Raji (cell line): ENCODE measurements around the gene MYMX.

Experiments
- POLR2A ChIP-seq: IDR thresholded peaks from 2 replicates; pipeline ENCODE4 v1.6.1; 2011; ENCODE audit warnings: low read depth, low read length, control low read depth; ENCODE audit not compliant: insufficient read depth

MYMX gene

GRCh38 chr6:44224029-44224964 is 7.6 kb downstream of the MYMX start:
- no peak; the same call in 1 of the 2 replicates for TF ChIP-seq POLR2A

DNA sequence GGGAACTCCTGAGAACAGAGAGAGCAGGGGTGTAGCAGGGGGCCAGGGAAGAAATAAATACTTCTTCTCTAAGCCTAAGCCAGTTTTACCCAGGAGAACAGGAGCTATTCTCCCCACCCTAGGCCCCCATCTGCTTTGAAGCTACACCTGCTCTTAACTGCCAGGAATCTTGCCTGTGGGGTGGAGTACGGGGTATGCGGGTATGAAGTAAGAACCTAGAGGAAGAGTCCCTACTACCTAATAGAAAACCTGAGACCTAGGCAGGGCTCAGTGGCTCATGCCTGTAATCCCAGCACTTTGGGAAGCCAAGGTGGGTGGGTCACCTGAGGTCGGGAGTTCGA is 8.2 kb downstream of the MYMX start:
- TF ChIP-seq POLR2A = no peak

- no peak for TF ChIP-seq POLR2A
Measured at GRCh38 chr6:44225579-44226325, 9.0 kb downstream of the MYMX start.

- TF ChIP-seq POLR2A = no peak
Measured at GRCh38 chr6:44226368-44227147, 9.8 kb downstream of the MYMX start.

GRCh38 chr6:44227148-44227793 is 10.5 kb downstream of the MYMX start:
- no peak for TF ChIP-seq POLR2A

DNA sequence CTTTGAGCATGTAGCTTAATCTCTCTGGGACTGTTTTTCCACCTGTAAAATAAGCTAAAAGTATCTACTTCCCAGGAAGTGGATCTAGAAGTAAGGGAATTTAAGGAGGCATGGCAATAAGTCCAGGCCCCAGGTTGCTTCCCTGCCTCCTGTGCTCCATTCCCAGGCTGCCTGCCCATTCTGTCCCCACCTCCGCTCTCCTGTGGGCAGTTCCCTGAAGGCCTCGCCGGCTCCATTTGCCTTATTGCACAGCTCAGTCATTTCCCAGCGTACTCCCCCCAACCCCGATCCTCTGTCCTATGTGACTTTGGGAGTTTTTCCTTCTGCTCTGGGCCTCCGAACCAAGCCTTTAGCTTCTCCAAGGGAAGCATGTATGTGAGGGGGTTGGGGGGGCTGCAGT is 11.3 kb downstream of the MYMX start:
- TF ChIP-seq POLR2A = no peak

- no peak for TF ChIP-seq POLR2A
Measured at GRCh38 chr6:44228433-44228832, 11.7 kb downstream of the MYMX start.

- TF ChIP-seq POLR2A = no peak
Measured at GRCh38 chr6:44228836-44229235, 12.1 kb downstream of the MYMX start.

GRCh38 chr6:44229376-44230033 is 12.8 kb downstream of the MYMX start:
- no peak for TF ChIP-seq POLR2A

GRCh38 chr6:44230034-44230675 is 13.4 kb downstream of the MYMX start:
- no peak for TF ChIP-seq POLR2A

- TF ChIP-seq POLR2A = no peak
Measured at GRCh38 chr6:44232676-44233566, 16.2 kb downstream of the MYMX start.

GRCh38 chr6:44233567-44234100 is 16.9 kb downstream of the MYMX start:
- no peak for TF ChIP-seq POLR2A
